Neural cell (in vitro differentiated cells): ENCODE results near the gene ARMC2. TPM values are rescaled to one million over a fixed set of nuclear protein-coding genes. Genes with fewer than 3 reads are reported as not detected.

ENCODE experiments used
- H2AFZ ChIP-seq: fragments of 200-600, 300-800 bp; sonication (generic), shearing (Covaris generic); 2 replicates; pipeline ENCODE4 v1.6.0; 2014; ENCODE audit warnings: low read depth, mild to moderate bottlenecking, antibody characterized with exemption, low read length, moderate library complexity
- H3F3A ChIP-seq: fragments of 200-600 bp; shearing (Covaris generic); 2 replicates; pipeline ENCODE4 v1.6.1; 2016; ENCODE audit warnings: mild to moderate bottlenecking, moderate library complexity, mixed read lengths, antibody characterized with exemption, low read length; ENCODE audit not compliant: insufficient read depth, poor library complexity, severe bottlenecking
- H3K27ac ChIP-seq: fragments of 200-600, 300-800 bp; sonication (generic), shearing (Covaris generic); 2 replicates; pipeline ENCODE4 v1.5.1; 2014; ENCODE audit warnings: mild to moderate bottlenecking, low read length, moderate library complexity
- H3K27me3 ChIP-seq: fragments of 300-800, 200-600 bp; sonication (generic), shearing (Covaris generic); 2 replicates; pipeline ENCODE4 v1.6.0; 2014; ENCODE audit warnings: mild to moderate bottlenecking, low read depth, low read length, moderate library complexity; ENCODE audit not compliant: insufficient read depth
- H3K36me3 ChIP-seq: fragments of 300-800, 200-600 bp; sonication (generic), shearing (Covaris generic); 2 replicates; pipeline ENCODE4 v1.5.1; 2014; ENCODE audit warnings: mild to moderate bottlenecking, antibody characterized with exemption, low read length, moderate library complexity; ENCODE audit not compliant: insufficient read depth
- H3K4me2 ChIP-seq: fragments of 300-800, 200-600 bp; sonication (generic), shearing (Covaris generic); 2 replicates; pipeline ENCODE4 v1.6.0; 2014; ENCODE audit warnings: mild to moderate bottlenecking, low read length
- H3K4me3 ChIP-seq: fragments of 300-800, 200-600 bp; sonication (generic), shearing (Covaris generic); 2 replicates; pipeline ENCODE4 v1.5.1; 2014; ENCODE audit warnings: mild to moderate bottlenecking, low read length, moderate library complexity
- H3K79me2 ChIP-seq: fragments of 200-600 bp; shearing (Covaris generic); replicated peaks from 2 replicates; pipeline ENCODE4 v1.6.0; 2014; ENCODE audit warnings: mild to moderate bottlenecking, low read length, moderate library complexity; ENCODE audit not compliant: insufficient read depth
- H3K9ac ChIP-seq: fragments of 300-800, 200-600 bp; sonication (generic), shearing (Covaris generic); 2 replicates; pipeline ENCODE4 v1.6.1; 2016; ENCODE audit warnings: mild to moderate bottlenecking, low read length, mixed read lengths
- H3K9me2 ChIP-seq: fragments of 200-600 bp; shearing (Covaris generic); 2 replicates; pipeline ENCODE4 v1.6.1; 2016; ENCODE audit warnings: mild to moderate bottlenecking, low read length, mixed read lengths; ENCODE audit not compliant: insufficient read depth
- H3K9me3 ChIP-seq: fragments of 200-600, 300-800 bp; sonication (generic), shearing (Covaris generic); 2 replicates; pipeline ENCODE4 v1.6.1; 2016; ENCODE audit warnings: mild to moderate bottlenecking, mixed run types, low read length, moderate library complexity, mixed read lengths
- H4K20me1 ChIP-seq: fragments of 200-600 bp; shearing (Covaris generic); 2 replicates; pipeline ENCODE4 v1.6.1; 2016; ENCODE audit warnings: mild to moderate bottlenecking, mixed run types; ENCODE audit not compliant: insufficient read depth
- CTCF ChIP-seq: fragments of 450-650 bp; IDR thresholded peaks from 2 replicates; pipeline ENCODE4 v1.5.1; 2014; ENCODE audit warnings: antibody characterized with exemption, mild to moderate bottlenecking, moderate library complexity; ENCODE audit not compliant: poor library complexity, severe bottlenecking
- EP300 ChIP-seq: fragments of 450-650 bp; conservative IDR thresholded peaks from 2 replicates; pipeline ENCODE4 v1.6.1; 2014; ENCODE audit warnings: antibody characterized with exemption, mild to moderate bottlenecking, moderate library complexity; ENCODE audit not compliant: poor library complexity, severe bottlenecking
- EZH2 ChIP-seq: fragments of 200-600, 300-800 bp; shearing (Covaris generic), sonication (generic); IDR thresholded peaks from 2 replicates; pipeline ENCODE4 v1.6.1; 2014; ENCODE audit warnings: antibody characterized with exemption, low read length, borderline replicate concordance, mild to moderate bottlenecking; ENCODE audit not compliant: insufficient read depth, poor library complexity, severe bottlenecking
- MXI1 ChIP-seq: fragments of 450-650 bp; conservative IDR thresholded peaks from 2 replicates; pipeline ENCODE4 v1.6.1; 2014; ENCODE audit warnings: antibody characterized with exemption, mild to moderate bottlenecking; ENCODE audit not compliant: poor library complexity, severe bottlenecking
- POLR2AphosphoS5 ChIP-seq: IDR thresholded peaks from 2 replicates; pipeline ENCODE4 v1.6.1; 2012
- RAD21 ChIP-seq: fragments of 450-650 bp; conservative IDR thresholded peaks from 2 replicates; pipeline ENCODE4 v1.6.1; 2014; ENCODE audit warnings: antibody characterized with exemption, mild to moderate bottlenecking, moderate library complexity
- REST ChIP-seq: IDR thresholded peaks from 2 replicates; pipeline ENCODE4 v1.6.1; 2012; ENCODE audit warnings: borderline replicate concordance
- SMC3 ChIP-seq: fragments of 450-650 bp; conservative IDR thresholded peaks from 2 replicates; pipeline ENCODE4 v1.6.1; 2014; ENCODE audit warnings: antibody characterized with exemption, mild to moderate bottlenecking, moderate library complexity; ENCODE audit not compliant: poor library complexity
- TAF1 ChIP-seq: IDR thresholded peaks from 2 replicates; pipeline ENCODE4 v1.6.1; 2012; ENCODE audit warnings: low read depth
- polyA plus RNA-seq: library from polyadenylated mRNA; depleted of rRNA; stranded (reverse); fragments of >200 nt; gene quantifications from 2 replicates; pipeline ENCODE4 v1.2.3, GENCODE V29; 2014

The ARMC2 gene
- polyA plus RNA-seq, 1 donor from 2014 or later = 18.6 TPM

GRCh38 chr6:108957221-108957620 is 109.0 kb downstream of the ARMC2 start (continued):
- no peak for TF ChIP-seq REST

- Histone ChIP-seq H3K27ac (no peak overlapping the region), H3F3A (no peaks in the 10 kb centered on the region), H3K36me3 (no peaks in the 10 kb centered on the region), H3K4me2 (no peak overlapping the region), H3K79me2 (no peaks in the 10 kb centered on the region), H3K27me3 (no peaks in the 10 kb centered on the region), H3K9me3 (no peaks in the 10 kb centered on the region), H4K20me1 (no peaks in the 10 kb centered on the region), H3K9me2 (no peaks in the 10 kb centered on the region), H3K4me3 (no peak overlapping the region), H2AFZ (no peak overlapping the region), H3K9ac (no peak overlapping the region)
- TF ChIP-seq TAF1 (no peak), MXI1 (no peak), POLR2AphosphoS5 (no peak), RAD21 (no peak), SMC3 (no peak)
Observed at GRCh38 chr6:108958900-108959770, 110.9 kb downstream of the ARMC2 start.

GRCh38 chr6:108959972-108960582 is 111.9 kb downstream of the ARMC2 start:
- no peaks in the 10 kb centered on the region for H3K27me3 ChIP-seq
- no peak overlapping the region for H3K4me2 ChIP-seq
- H3F3A ChIP-seq = no peaks in the 10 kb centered on the region
- no peak overlapping the region for H3K27ac ChIP-seq
- no peaks in the 10 kb centered on the region for H3K36me3 ChIP-seq
- H3K79me2 ChIP-seq = no peaks in the 10 kb centered on the region
- H3K4me3 ChIP-seq = no peak overlapping the region
- no peaks in the 10 kb centered on the region for H3K9me3 ChIP-seq
- no peak overlapping the region for H3K9ac ChIP-seq
- H2AFZ ChIP-seq = no peak overlapping the region
- TF ChIP-seq RAD21 (no peak), TAF1 (no peak), REST (no peak), POLR2AphosphoS5 (no peak), EP300 (no peak), CTCF (no peak), MXI1 (no peak), EZH2 (no peak), SMC3 (no peak)
- H3K9me2 ChIP-seq = no peaks in the 10 kb centered on the region
- no peaks in the 10 kb centered on the region for H4K20me1 ChIP-seq
